Liver (tissue), 9 donors: ENCODE measurements around the gene ESCO1. TPM values are rescaled to one million over a fixed set of nuclear protein-coding genes. Genes with fewer than 3 reads are reported as not detected.

Experiments
- DNase-seq: peaks from one replicate; pipeline ENCODE4 v3.0.0-alpha.2; 2017; ENCODE audit warnings: low spot score
- H3K27ac ChIP-seq, 2 donors: one replicate each; pipeline ENCODE4 v1.7.0; 2013; ENCODE audit warnings: inconsistent platforms in 2 of 2, low read length in 2 of 2, control low read depth in 1 of 2, low read depth in 1 of 2, mild to moderate bottlenecking in 1 of 2
- H3K27me3 ChIP-seq, 4 donors: one replicate each; pipeline versions ENCODE4 v1.6.1 to v1.7.0; 2013; ENCODE audit warnings: low read length in 3 of 4, inconsistent platforms in 1 of 4, mild to moderate bottlenecking in 1 of 4, moderate library complexity in 1 of 4; ENCODE audit not compliant: control insufficient read depth in 4 of 4, insufficient read depth in 4 of 4
- H3K36me3 ChIP-seq, 4 donors: one replicate each; pipeline versions ENCODE4 v1.6.1 to v1.7.0; 2013; ENCODE audit warnings: low read length in 3 of 4, mild to moderate bottlenecking in 3 of 4, low read depth in 1 of 4, moderate library complexity in 1 of 4; ENCODE audit not compliant: control insufficient read depth in 4 of 4, insufficient read depth in 3 of 4
- H3K4me1 ChIP-seq, 4 donors: one replicate each; pipeline versions ENCODE4 v1.6.1 to v1.7.0; 2013; ENCODE audit warnings: low read length in 3 of 4, mild to moderate bottlenecking in 3 of 4, moderate library complexity in 1 of 4; ENCODE audit not compliant: control insufficient read depth in 4 of 4, insufficient read depth in 4 of 4
- H3K4me3 ChIP-seq, 3 donors: one replicate each; pipeline versions ENCODE4 v1.6.1 to v1.7.0; 2013; ENCODE audit warnings: low read length in 3 of 3, control low read depth in 1 of 3, low read depth in 1 of 3, mild to moderate bottlenecking in 1 of 3
- H3K9ac ChIP-seq, 2 donors: one replicate each; pipeline ENCODE4 v1.7.0; 2013; ENCODE audit warnings: low read length in 2 of 2, mild to moderate bottlenecking in 2 of 2, moderate library complexity in 2 of 2, control low read depth in 1 of 2, low read depth in 1 of 2
- H3K9me3 ChIP-seq, 4 donors: one replicate each; pipeline versions ENCODE4 v1.6.1 to v1.7.0; 2013; ENCODE audit warnings: low read length in 3 of 4; ENCODE audit not compliant: control insufficient read depth in 4 of 4
- ATF3 ChIP-seq: IDR thresholded peaks from 2 replicates; pipeline ENCODE4 v1.6.1; 2016; ENCODE audit warnings: antibody characterized with exemption
- CTCF ChIP-seq: fragments of 150-350 bp; IDR thresholded peaks from 2 replicates; pipeline ENCODE4 v1.5.1; 2017; ENCODE audit warnings: improper control_type of control experiment, low read depth, low read length; ENCODE audit not compliant: missing input control
- EGR1 ChIP-seq, 2 donors: IDR thresholded peaks; 2 replicates each; pipeline ENCODE4 v1.6.1; 2016 to 2018; ENCODE audit warnings: antibody characterized with exemption in 2 of 2, low read depth in 2 of 2
- FOXA1 ChIP-seq: IDR thresholded peaks from 2 replicates; pipeline ENCODE4 v1.6.1; 2016; ENCODE audit warnings: antibody characterized with exemption
- FOXA2 ChIP-seq: IDR thresholded peaks from 2 replicates; pipeline ENCODE4 v1.6.1; 2016; ENCODE audit warnings: antibody characterized with exemption
- GABPA ChIP-seq, 2 donors: IDR thresholded peaks in 1 of 2; conservative IDR thresholded peaks in 1 of 2; 2 replicates each; pipeline ENCODE4 v1.6.1; 2016; ENCODE audit warnings: antibody characterized with exemption in 2 of 2, mild to moderate bottlenecking in 1 of 2, moderate library complexity in 1 of 2
- HNF4A ChIP-seq, 2 donors: conservative IDR thresholded peaks; 2 replicates each; pipeline ENCODE4 v1.6.1; 2016; ENCODE audit warnings: antibody characterized with exemption in 2 of 2, mild to moderate bottlenecking in 2 of 2
- HNF4G ChIP-seq: IDR thresholded peaks from 2 replicates; pipeline ENCODE4 v1.6.1; 2016; ENCODE audit warnings: antibody characterized with exemption
- JUND ChIP-seq, 2 donors: IDR thresholded peaks; 2 replicates each; pipeline ENCODE4 v1.6.1; 2016; ENCODE audit warnings: antibody characterized with exemption in 2 of 2
- MAX ChIP-seq: IDR thresholded peaks from 2 replicates; pipeline ENCODE4 v1.6.1; 2016; ENCODE audit warnings: antibody characterized with exemption
- RAD21 ChIP-seq, 2 donors: IDR thresholded peaks; 2 replicates each; pipeline ENCODE4 v1.6.1; 2016; ENCODE audit warnings: antibody characterized with exemption in 2 of 2, mild to moderate bottlenecking in 2 of 2
- REST ChIP-seq: IDR thresholded peaks from 2 replicates; pipeline ENCODE4 v1.6.1; 2016; ENCODE audit warnings: antibody characterized with exemption, mild to moderate bottlenecking
- RXRA ChIP-seq, 2 donors: IDR thresholded peaks; 2 replicates each; pipeline ENCODE4 v1.6.1; 2017 to 2018; ENCODE audit warnings: antibody characterized with exemption in 2 of 2, mild to moderate bottlenecking in 1 of 2
- SP1 ChIP-seq: IDR thresholded peaks from 2 replicates; pipeline ENCODE4 v1.6.1; 2018; ENCODE audit warnings: antibody characterized with exemption, mild to moderate bottlenecking
- TAF1 ChIP-seq: conservative IDR thresholded peaks from 2 replicates; pipeline ENCODE4 v1.6.1; 2016; ENCODE audit warnings: antibody characterized with exemption, mild to moderate bottlenecking
- YY1 ChIP-seq: IDR thresholded peaks from 2 replicates; pipeline ENCODE4 v1.6.1; 2016; ENCODE audit warnings: antibody characterized with exemption, mild to moderate bottlenecking
- ZBTB33 ChIP-seq: IDR thresholded peaks from 2 replicates; pipeline ENCODE4 v1.6.1; 2016; ENCODE audit warnings: antibody characterized with exemption
- WGBS: extraction: QIAGEN DNeasy Blood & Tissue Kit; methylation state at CpG from one replicate; pipeline ENCODE4 v1.1.7; 2013; 5-methylcytosine and 5-hydroxymethylcytosine counted together
- polyA plus RNA-seq, 2 donors: library from polyadenylated mRNA; stranded (reverse) in 1 of 2; unstranded in 1 of 2; fragments of 200-250 nt in 1 of 2; fragments of >200 nt in 1 of 2; fragmentation: Nextera tagmentation in 1 of 2; extraction: Ambion mirVana in 1 of 2; gene quantifications; one replicate each; pipeline versions ENCODE4 v1.2.1 to v1.2.3, GENCODE V29; 2013 to 2015
- total RNA-seq, 2 donors: library from RNA; depleted of rRNA; stranded (reverse); fragments of >200 nt; gene quantifications; one replicate each; pipeline ENCODE4 v1.2.3, GENCODE V29; 2014
- donor health status: healthy.
- donor health status: healthy.
- donor health status: healthy.
- donor health status: healthy.
- donor health status: healthy.

ESCO1 gene
- total and polyA plus RNA-seq, 4 donors = 3.7 to 10.3 (median 7.6) TPM

DNA sequence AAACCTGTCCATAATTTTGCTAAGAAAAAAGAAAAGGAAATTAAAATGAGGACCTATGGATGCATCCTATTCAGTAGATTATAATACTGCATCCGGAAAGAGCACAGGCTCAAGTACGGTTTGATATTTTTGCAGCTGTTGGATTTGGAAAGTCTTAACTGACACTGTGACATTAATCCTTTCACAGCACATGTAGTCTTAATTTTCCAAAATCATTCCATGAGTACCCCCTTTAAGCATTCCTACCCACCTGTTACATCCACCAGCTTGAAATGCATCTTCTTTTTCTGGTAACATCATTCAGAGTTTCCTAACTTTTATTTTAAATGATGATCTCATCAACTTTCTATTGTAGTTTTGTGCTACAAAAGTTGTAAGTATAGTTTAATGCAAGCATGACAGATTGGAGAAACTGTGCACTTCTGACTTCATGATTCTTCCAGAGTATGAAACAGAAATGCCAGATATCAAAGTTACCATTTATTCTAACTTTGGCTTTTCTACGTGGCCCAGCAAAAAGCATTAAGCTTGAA lies 113.5 kb downstream of the ESCO1 start (continued):
- no peak for TF ChIP-seq REST
- TF ChIP-seq HNF4G = no peak
- TF ChIP-seq SP1 = no peak
- TF ChIP-seq ATF3 = no peak

GRCh38 chr18:21484851-21485636 lies 115.5 kb downstream of the ESCO1 start:
- H3K4me3 ChIP-seq = no peak overlapping the region
- WGBS = 71% methylated on average over 7 of the region's 7 CpGs
- no peaks in the 10 kb centered on the region for H3K36me3 ChIP-seq
- no peak for DNase-seq
- no peaks in the 10 kb centered on the region for H3K9me3 ChIP-seq
- H3K27ac ChIP-seq = no peak overlapping the region
- TF ChIP-seq REST (no peak), JUND (IDR thresholded peaks at IDR 0.05) (no peak), FOXA1 (no peak), FOXA2 (no peak), YY1 (no peak), RXRA (IDR thresholded peaks at IDR 0.05) (no peak), ZBTB33 (no peak), CTCF (no peak), TAF1 (no peak), EGR1 (IDR thresholded peaks at IDR 0.05; ENCODE audit: low read depth in 2 of 2) (no peak), RAD21 (IDR thresholded peaks at IDR 0.05) (no peak), HNF4A (conservative IDR thresholded peaks at IDR 0.05) (no peak), HNF4G (no peak), GABPA (IDR thresholded peaks at IDR 0.05 in 1 of 2, conservative IDR thresholded peaks at IDR 0.05 in 1 of 2) (no peak), ATF3 (no peak), MAX (no peak), SP1 (no peak)
- no peak overlapping the region for H3K9ac ChIP-seq
- H3K27me3 ChIP-seq = no peaks in the 10 kb centered on the region
- no peaks in the 10 kb centered on the region for H3K4me1 ChIP-seq
